Activated T-helper 2 cell treated with anti-CD3 and anti-CD28 coated beads, Interferon-gamma antibody, Interleukin-2, Interleukin-4, amounts not matched to agents 10 μg/mL and 5 μg/mL and 100 μg/mL, durations not matched to agents 14 hours and 24 hours and 36 hours (primary cell): ENCODE results near the gene STK17B. TPM values are rescaled to one million over a fixed set of nuclear protein-coding genes. Genes with fewer than 3 reads are reported as not detected.
A peak's percentile ranks its signal among the peaks of the same experiment; 100 is the strongest.
"Not testable (repeated sequence)": the region's sequence is repeated elsewhere in the genome, so short reads cannot be mapped to it uniquely, and the experiment has no call there.

Experiments used
- DNase-seq: peaks from one replicate; pipeline ENCODE4 v3.0.0; 2021; ENCODE audit warnings: low spot score
- H3K27ac Mint-ChIP-seq: one replicate; pipeline ENCODE4 v1.8.0; 2021; ENCODE audit warnings: mixed read lengths
- H3K27me3 Mint-ChIP-seq: one replicate; pipeline ENCODE4 v1.8.0; 2021; ENCODE audit warnings: low read depth, mixed read lengths
- H3K36me3 Mint-ChIP-seq: one replicate; pipeline ENCODE4 v1.8.0; 2021; ENCODE audit warnings: low read depth, mixed read lengths
- H3K4me1 Mint-ChIP-seq: one replicate; pipeline ENCODE4 v1.8.0; 2021; ENCODE audit warnings: low read depth, mixed read lengths
- H3K4me3 Mint-ChIP-seq: one replicate; pipeline ENCODE4 v1.8.0; 2021; ENCODE audit warnings: low read depth, mild to moderate bottlenecking, moderate library complexity, mixed read lengths
- H3K9me3 Mint-ChIP-seq: one replicate; pipeline ENCODE4 v1.8.0; 2021; ENCODE audit warnings: mixed read lengths
- intact Hi-C: fragments of 100-400 bp; cut with micrococcal nuclease; formaldehyde crosslinking; loops from one replicate; pipeline ENCODE4 v1.15.1; 2023
- total RNA-seq: library from RNA; stranded (reverse); gene quantifications from 2 replicates; pipeline ENCODE4 v1.2.3, GENCODE V29; 2022

The STK17B gene
- total RNA-seq, 1 donor from 2014 or later, result 178 TPM

DNA sequence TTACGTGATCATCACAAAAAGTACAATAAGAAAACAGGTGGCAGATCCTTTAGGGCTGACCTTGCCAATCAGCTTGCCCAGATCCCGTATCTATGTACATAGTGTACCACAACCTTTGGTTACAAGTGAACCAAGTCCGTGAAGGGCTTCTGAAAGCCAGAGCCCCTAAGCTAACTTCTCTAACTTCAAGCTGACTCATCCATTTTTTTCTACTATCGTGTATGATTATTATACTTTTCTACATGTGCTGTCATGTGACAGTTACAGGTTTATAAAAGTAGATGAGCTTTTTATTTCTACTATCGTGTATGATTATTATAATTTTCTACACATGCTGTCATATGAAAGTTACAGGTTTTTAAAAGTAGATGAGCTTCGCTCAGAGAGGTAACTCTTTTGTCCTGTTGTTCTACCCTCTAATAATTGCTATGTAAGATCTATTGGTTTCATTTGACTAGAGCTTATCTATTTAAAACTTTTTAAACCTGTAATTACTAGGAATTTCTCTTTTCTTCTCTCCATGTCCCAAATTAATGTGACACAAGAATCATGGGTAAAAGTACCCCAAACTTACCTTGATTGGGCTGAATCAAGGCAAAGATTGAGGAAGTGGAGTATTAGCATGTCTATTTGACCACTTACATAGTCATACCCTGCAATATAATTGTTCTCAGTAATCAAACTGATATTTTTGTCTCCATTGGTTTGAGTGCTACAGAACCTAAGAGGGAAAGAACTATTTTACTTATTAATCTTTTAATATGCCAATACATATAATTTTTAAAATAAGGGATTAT is 73.3 kb downstream of the STK17B start:
- H3K36me3 Mint-ChIP-seq, result no peaks in the 10 kb centered on the region
- intact Hi-C loops, result no loop called here

DNA sequence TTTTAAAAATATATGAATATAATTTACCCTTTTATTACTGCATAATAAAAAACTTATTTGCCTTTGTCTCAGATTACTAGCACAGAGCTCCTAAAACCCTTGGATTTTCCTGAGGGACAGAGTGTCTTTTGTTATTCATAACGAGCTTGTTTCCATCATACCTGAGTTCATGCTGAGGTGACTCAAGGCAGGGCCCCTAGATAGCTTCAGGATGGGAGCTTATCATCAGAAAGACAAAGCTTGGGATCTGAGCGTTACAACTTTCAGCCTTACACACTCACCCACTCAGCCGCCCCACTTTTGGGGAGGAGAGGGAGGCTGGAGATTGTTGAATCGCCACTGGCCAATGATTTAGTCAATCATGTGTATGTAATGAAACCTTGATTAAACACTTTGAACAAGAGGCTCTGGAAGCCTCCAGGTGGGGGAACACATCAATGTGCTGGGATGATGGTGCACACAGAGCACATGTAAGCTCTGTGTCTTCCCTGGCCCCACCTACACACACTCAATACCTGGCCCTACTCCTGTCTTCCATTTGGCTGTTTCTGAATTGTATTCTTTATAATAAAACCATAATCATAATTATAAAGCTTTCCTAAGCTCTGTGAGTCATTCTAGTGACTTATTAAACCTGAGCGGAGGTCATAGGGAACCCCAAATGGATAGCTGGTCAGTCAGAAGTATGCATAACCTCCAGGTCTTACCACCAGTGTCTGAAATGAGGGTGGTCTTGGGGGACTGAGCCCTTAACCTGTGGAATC is 74.2 kb downstream of the STK17B start:
- no peak for DNase-seq
- Mint-ChIP-seq H3K4me3 (no peak overlapping the region), H3K27me3 (peaks cover 5% of the 10 kb centered on the region), H3K27ac (no peak overlapping the region), H3K36me3 (no peaks in the 10 kb centered on the region), H3K9me3 (peaks cover 20% of the 10 kb centered on the region), H3K4me1 (peaks cover 13% of the 10 kb centered on the region)
- intact Hi-C loops, result no loop called here

More for the DNA sequence above, 73.3 kb downstream of the STK17B start:
- Mint-ChIP-seq H3K27me3 (peaks cover 5% of the 10 kb centered on the region), H3K9me3 (peaks cover 18% of the 10 kb centered on the region), H3K4me3 (no peak overlapping the region), H3K27ac (no peak overlapping the region), H3K4me1 (peaks cover 17% of the 10 kb centered on the region)
- DNase-seq, result no peak

DNA sequence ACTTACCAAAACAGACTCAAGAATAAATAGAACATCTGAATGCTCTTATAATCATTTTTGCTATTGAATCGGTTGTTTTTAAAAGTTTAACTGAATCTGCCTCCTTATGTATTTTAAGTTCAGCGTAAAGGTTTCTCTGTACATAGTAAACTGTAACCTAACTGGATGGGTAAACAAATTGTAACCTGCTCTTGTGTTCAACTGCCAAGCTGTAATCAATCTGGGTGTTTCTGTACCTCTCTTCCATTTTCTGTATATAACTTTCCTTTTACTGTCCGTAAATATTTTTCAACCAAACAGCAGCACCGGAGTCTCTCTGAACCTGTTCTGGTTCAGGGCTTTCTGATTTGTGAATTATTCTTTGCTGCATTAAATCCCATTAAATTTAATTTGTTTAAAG is 75.1 kb downstream of the STK17B start:
- Mint-ChIP-seq H3K27me3 (peaks cover 5% of the 10 kb centered on the region), H3K36me3 (no peaks in the 10 kb centered on the region), H3K4me3 (no peak overlapping the region), H3K9me3 (peaks cover 20% of the 10 kb centered on the region), H3K27ac (no peak overlapping the region), H3K4me1 (peaks cover 7% of the 10 kb centered on the region)
- DNase-seq, result no peak
- intact Hi-C loops, result no loop called here

DNA sequence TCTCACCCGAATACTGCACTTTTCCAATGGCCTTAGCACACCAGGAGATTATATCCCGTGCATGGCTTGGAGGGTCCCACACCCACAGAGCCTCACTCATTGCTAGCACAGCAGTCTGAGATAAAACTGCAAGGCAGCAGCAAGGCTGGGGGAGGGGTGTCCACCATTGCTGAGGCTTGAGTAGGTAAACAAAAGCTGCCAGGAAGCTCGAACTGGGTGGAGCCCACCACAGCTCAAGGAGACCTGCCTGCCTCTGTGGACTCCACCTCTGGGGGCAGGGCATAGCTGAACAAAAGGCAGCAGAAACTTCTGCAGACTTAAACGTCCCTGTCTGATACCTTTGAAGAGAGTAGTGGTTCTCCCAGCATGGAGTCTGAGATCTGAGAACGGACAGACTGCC is 81.9 kb downstream of the STK17B start:
- H3K4me1 Mint-ChIP-seq, H3K27ac Mint-ChIP-seq, H3K4me3 Mint-ChIP-seq, H3K27me3 Mint-ChIP-seq, H3K36me3 Mint-ChIP-seq, intact Hi-C loops: not testable (repeated sequence)
- H3K9me3 Mint-ChIP-seq, result peaks cover 27% of the 10 kb centered on the region
- DNase-seq, result peak; percentile 28

DNA sequence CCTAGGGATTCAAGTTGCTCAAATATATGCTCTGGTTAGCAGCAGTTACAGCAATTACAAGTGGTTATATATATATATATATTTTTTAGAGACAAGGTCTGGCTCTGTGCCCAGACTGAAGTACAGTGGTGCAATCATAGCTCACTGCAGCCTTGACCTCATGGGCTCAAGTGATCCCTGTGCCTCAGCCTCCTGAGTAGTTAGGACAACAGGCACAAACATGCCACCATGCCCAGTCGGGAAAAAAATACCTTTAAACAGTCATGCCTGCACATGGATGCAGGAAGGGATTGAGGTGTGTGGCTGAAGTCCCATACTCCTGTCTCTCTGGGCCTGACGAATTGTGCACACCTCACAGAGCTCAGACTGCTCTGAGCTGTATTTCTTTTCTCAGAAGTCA is 83.2 kb downstream of the STK17B start:
- Mint-ChIP-seq H3K36me3 (peaks cover 13% of the 10 kb centered on the region), H3K4me1 (peaks cover 9% of the 10 kb centered on the region), H3K4me3 (no peak overlapping the region), H3K27ac (no peak overlapping the region), H3K9me3 (peaks cover 26% of the 10 kb centered on the region), H3K27me3 (no peaks in the 10 kb centered on the region)
- no peak for DNase-seq
- intact Hi-C loops, result no loop called here

- intact Hi-C loops, result no loop called here
- peaks cover 24% of the 10 kb centered on the region for H3K36me3 Mint-ChIP-seq
- H3K9me3 Mint-ChIP-seq, result peaks cover 34% of the 10 kb centered on the region
- H3K27me3 Mint-ChIP-seq, result no peaks in the 10 kb centered on the region
- no peak for DNase-seq
- peaks cover 9% of the 10 kb centered on the region for H3K4me1 Mint-ChIP-seq
- no peak overlapping the region for H3K4me3 Mint-ChIP-seq
- no peak overlapping the region for H3K27ac Mint-ChIP-seq
Observed at GRCh38 chr2:196086517-196087368, 84.6 kb downstream of the STK17B start.

DNA sequence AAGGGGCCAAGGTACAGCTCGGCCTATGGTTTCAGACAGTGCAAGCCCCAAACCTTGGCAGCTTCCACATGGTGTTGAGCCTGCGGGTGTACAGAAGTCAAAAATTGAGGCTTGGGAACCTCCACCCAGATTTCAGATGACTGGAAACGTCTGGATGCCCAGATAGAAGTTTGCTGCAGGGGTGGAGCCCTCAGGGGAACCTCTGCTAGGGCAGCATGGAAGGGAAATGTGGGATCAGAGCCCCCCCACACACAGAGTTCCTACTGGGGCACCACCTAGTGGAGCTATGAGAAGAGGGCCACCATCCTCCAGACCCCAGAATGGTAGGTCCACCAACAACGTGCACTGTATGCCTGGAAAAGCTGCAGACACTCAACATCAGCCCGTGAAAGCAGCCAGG is 87.8 kb downstream of the STK17B start:
- Mint-ChIP-seq H3K9me3 (peaks cover 27% of the 10 kb centered on the region), H3K4me1 (peaks cover 15% of the 10 kb centered on the region), H3K27ac (no peak overlapping the region), H3K4me3 (no peak overlapping the region), H3K36me3 (peaks cover 21% of the 10 kb centered on the region), H3K27me3 (no peaks in the 10 kb centered on the region)
- DNase-seq, result no peak
- intact Hi-C loops, result loop anchor here (5.0 kb wide), 1 partner anchor 34 kb away; no protein-coding TSS in a partner anchor

Other genes starting within 250 kb of the STK17B start
- gene DNAH7, start 102.7 kb downstream of the STK17B start, total RNA-seq, result not detected in 2 replicates